Activated naive CD8-positive, alpha-beta T cell treated with anti-CD3 and anti-CD28 coated beads, Interleukin-2, amount 10 ng/mL, durations not matched to agents 7 days and 5 days (primary cell): ENCODE data around the gene PNLIP. TPM values are rescaled to one million over a fixed set of nuclear protein-coding genes. Genes with fewer than 3 reads are reported as not detected.

Experiments
- ATAC-seq: fragments of 150-1000 bp; cut with Tn5 transposase; one replicate; pipeline ENCODE4 v1.10.0; 2021; ENCODE audit warnings: low read depth, moderate library complexity
- POLR2A ChIA-PET: fragments of 350-600 bp; sonication (Branson Sonifier 250); formaldehyde crosslinking; loops from one replicate; lab custom pipeline; 2021; ENCODE audit warnings: antibody characterized with exemption; lab: Charles Lee
- DNase-seq: peaks from one replicate; pipeline ENCODE4 v3.0.0; 2021
- H3K27ac Mint-ChIP-seq: one replicate; pipeline ENCODE4 v1.8.0; 2022; ENCODE audit warnings: mild to moderate bottlenecking, mixed read lengths
- H3K27me3 Mint-ChIP-seq: one replicate; pipeline ENCODE4 v1.8.0; 2022; ENCODE audit warnings: mild to moderate bottlenecking, moderate library complexity, mixed read lengths
- H3K36me3 Mint-ChIP-seq: one replicate; pipeline ENCODE4 v1.8.0; 2021; ENCODE audit warnings: mild to moderate bottlenecking, mixed read lengths
- H3K4me1 Mint-ChIP-seq: one replicate; pipeline ENCODE4 v1.8.0; 2021; ENCODE audit warnings: mixed read lengths
- H3K4me3 Mint-ChIP-seq: one replicate; pipeline ENCODE4 v1.8.0; 2022; ENCODE audit warnings: mild to moderate bottlenecking, moderate library complexity, mixed read lengths
- H3K9me3 Mint-ChIP-seq: one replicate; pipeline ENCODE4 v1.8.0; 2021; ENCODE audit warnings: mixed read lengths
- total RNA-seq, 2 experiments: library from RNA; stranded (reverse); gene quantifications; one replicate each; pipeline ENCODE4 v1.2.3, GENCODE V29; 2021

Gene PNLIP
- total RNA-seq, 2 experiments from 2014 or later: not detected

DNA sequence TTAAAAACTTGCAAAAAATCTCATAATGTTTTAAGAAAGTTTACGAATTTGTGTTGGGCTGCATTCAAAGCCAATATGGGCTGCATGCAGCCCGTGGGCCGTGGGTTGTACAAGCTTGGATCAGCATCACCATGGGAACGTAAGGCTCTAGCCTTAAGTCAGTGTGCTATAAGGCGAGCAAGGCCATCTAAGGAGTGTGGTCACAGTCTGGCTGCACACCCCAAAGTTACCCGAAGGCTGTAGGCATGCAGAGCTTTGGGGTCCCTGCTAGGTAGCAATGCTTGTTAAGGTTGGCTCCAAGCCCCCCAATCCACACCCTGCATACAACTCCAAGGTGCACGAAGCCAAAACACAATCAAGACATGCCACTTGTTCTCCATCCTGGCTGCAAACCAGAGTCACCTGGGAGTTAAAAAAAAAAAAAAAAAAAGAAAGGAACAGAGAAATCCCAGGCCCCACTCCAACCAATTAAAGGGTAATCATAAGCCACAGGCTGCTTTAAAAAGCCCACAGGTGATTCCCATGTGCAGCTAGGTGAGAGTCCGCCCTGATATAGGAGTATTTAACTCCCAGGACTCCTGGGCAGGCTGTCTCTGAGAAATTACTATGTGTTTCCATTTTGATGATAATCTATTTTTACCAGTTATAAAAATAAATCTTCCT lies 66.5 kb downstream of the PNLIP start:
- Mint-ChIP-seq H3K27me3 (peaks cover 8% of the 10 kb centered on the region), H3K4me3 (no peak overlapping the region), H3K9me3 (no peaks in the 10 kb centered on the region), H3K4me1 (no peaks in the 10 kb centered on the region), H3K36me3 (no peaks in the 10 kb centered on the region), H3K27ac (no peak overlapping the region)
- DNase-seq (no peak), ATAC-seq (no peak)
- POLR2A ChIA-PET: interaction anchor here (0.6 kb wide), 1 partner anchor 26 kb away, joined by 3 read pairs; no protein-coding TSS in a partner anchor

DNA sequence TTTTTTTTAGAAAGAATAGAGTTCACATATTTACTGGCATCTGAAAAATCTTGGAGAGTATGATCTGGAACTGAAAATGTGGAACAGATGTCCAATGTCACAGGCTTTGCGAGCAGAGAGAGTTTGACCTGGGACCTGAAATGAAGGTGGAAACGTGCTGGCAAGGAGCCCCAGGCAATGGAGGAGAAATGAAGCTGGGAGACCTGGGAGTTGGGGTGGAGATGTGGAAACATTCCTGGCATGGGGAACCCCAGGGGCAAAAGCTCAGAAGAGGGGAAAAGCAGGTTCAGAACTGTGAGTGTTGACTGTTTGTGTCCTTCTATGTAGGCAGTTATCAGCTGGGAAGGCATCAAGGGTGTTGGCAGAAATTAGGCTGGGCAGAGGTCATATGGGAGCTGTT lies 67.7 kb downstream of the PNLIP start:
- Mint-ChIP-seq H3K27me3 (peaks cover 7% of the 10 kb centered on the region), H3K36me3 (no peaks in the 10 kb centered on the region), H3K9me3 (no peaks in the 10 kb centered on the region), H3K4me3 (no peak overlapping the region), H3K27ac (no peak overlapping the region), H3K4me1 (no peaks in the 10 kb centered on the region)
- POLR2A ChIA-PET: no interaction called here
- ATAC-seq (no peak), DNase-seq (no peak)

DNA sequence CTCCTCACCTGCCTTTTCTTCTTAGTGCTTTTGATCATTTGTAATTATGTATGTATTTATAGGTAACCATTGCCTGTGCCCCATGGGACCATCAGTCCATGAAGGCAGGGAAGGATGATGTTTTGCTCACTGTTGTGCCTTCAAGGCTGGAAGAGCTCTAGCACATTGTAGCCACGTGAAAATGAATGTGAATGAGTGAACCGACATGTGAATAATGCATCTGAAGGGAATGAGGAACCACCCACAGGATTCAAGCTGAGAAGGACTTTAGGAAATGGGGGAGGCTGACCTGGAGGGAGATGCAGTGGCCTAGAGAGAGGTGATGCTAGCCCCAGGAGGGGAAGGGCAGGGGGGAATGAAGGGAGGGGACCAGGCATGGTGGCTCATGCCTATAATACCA lies 69.1 kb downstream of the PNLIP start:
- DNase-seq (no peak), ATAC-seq (no peak)
- POLR2A ChIA-PET: no interaction called here
- H3K4me1 Mint-ChIP-seq: no peaks in the 10 kb centered on the region
- H3K36me3 Mint-ChIP-seq: no peaks in the 10 kb centered on the region
- peaks cover 7% of the 10 kb centered on the region for H3K27me3 Mint-ChIP-seq
- no peak overlapping the region for H3K4me3 Mint-ChIP-seq
- no peaks in the 10 kb centered on the region for H3K9me3 Mint-ChIP-seq
- no peak overlapping the region for H3K27ac Mint-ChIP-seq

DNA sequence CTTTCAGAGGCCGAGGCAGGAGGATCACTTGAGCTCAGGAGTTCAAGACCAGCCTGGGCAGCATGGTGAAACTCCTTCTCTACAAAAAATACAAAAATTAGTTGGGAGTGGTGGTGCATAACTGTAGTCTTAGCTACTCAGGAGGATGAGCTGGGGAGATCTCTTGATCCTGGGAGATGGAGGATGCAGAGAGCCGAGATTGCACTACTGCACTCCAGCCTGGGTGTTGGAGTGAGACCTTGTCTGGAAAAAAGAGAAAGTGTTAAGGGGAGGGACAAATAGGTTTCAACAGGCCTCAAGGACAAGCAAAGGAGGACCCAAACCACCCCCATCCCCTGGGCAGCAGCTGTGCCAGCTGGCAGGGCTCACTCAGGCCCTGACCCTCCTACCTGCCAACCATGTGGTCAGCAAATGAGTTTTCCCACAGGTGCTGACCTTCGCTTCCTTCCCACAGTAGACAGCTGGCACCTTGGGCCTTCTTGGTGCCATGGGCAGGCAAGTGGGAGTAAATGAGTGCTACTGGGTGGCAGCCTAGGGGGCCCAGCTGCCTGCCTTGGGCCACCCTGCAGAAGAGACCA lies 69.6 kb downstream of the PNLIP start:
- H3K4me1 Mint-ChIP-seq: no peaks in the 10 kb centered on the region
- no peak for DNase-seq
- peaks cover 3% of the 10 kb centered on the region for H3K27me3 Mint-ChIP-seq
- POLR2A ChIA-PET: no interaction called here
- ATAC-seq: no peak
- no peaks in the 10 kb centered on the region for H3K36me3 Mint-ChIP-seq
- no peak overlapping the region for H3K4me3 Mint-ChIP-seq
- H3K9me3 Mint-ChIP-seq: no peaks in the 10 kb centered on the region
- H3K27ac Mint-ChIP-seq: no peak overlapping the region

Other genes starting within 250 kb of the PNLIP start
- gene CCDC172, start 221.5 kb upstream of the PNLIP start, total RNA-seq: not detected
- gene PNLIPRP3, start 118.1 kb upstream of the PNLIP start, total RNA-seq: not detected
- not detected for gene PNLIPRP1, start 45.0 kb downstream of the PNLIP start, total RNA-seq
- gene PNLIPRP2, start 75.0 kb downstream of the PNLIP start, total RNA-seq: not detected
- under 1 TPM; 0.06 to 0.09 TPM for gene HSPA12A, start 196.6 kb downstream of the PNLIP start, total RNA-seq